Hepatic stellate cell (primary cell): Measurements from ENCODE around the gene NCSTN.

Source experiments
- DNase-seq: peaks from one replicate; pipeline ENCODE4 v3.0.0; 2011; ENCODE audit warnings: low spot score

The NCSTN gene

GRCh38 chr1:160406131-160406968 lies 63.2 kb downstream of the NCSTN start:
- no peak for DNase-seq

DNA sequence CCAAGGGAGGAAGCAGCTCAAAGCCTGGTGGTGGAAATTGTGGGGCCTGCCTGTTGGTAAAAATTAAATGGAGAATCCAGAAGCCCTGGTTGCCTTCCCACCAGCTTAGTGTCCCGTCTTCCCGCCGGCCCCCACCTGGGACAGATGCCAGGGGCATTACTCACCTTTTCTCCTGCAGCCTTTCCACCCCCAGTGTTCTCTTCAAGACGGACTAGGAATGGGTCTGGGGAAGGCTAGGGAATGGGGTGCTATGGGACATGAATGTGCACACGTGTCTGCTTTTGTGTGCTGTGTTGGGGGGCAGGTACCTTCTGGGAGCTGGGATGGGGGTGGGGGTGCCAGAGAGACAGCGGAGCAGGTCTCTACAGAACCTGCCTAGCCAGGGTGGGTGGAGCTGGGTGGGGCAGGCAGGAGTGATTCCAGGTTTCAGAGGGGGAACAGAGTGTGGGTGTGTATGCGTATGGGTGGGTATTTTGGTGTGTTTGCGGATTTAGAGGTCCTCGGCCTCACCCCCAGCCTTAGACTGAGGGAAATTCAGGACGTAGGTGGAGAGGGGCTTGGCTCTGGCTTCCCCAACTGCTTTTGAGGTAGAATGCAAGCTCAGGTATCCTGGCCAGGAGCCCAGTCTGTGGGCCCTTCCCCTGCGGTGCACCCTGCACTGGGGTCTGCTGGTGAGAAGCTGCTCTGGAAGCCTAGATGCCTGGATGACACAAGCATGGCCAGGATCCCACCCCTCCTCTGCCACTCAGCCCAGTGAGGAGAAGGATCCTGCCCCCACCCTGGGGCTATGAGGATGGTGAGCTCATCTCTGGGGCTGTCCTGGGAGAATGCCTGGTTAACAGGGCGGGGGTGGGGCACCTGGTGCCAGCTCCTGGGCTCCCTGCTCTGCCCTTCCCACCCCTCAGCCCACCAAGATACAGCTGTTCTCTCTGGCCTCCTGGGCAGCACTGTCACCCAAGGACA lies 64.9 kb downstream of the NCSTN start:
- DNase-seq = no peak
